Heart left ventricle (tissue), 16 donors: Measurements from ENCODE around the gene CCL17. TPM values are rescaled to one million over a fixed set of nuclear protein-coding genes. Genes with fewer than 3 reads are reported as not detected.

Experiments used
- ATAC-seq, 4 donors: fragments of 200-7000 bp; cut with Tn5 transposase; one replicate each; pipeline ENCODE4 v1.9.1; 2020 to 2022; ENCODE audit warnings: moderate library complexity in 4 of 4, mild to moderate bottlenecking in 3 of 4, moderate number of reproducible peaks in 1 of 4
- DNase-seq, 5 donors: peaks; one replicate each; pipeline ENCODE4 v3.0.0-alpha.2; 2020
- H3K27ac ChIP-seq, 12 donors: fragments of 200-600 bp; sonication (generic) in 4 of 12; one replicate each; pipeline versions ENCODE4 v1.5.0 to v1.8.0; 2016 to 2022; ENCODE audit warnings: mild to moderate bottlenecking in 2 of 12
- H3K27me3 ChIP-seq, 9 donors: fragments of 200-600 bp; sonication (generic) in 2 of 9; one replicate each; pipeline versions ENCODE4 v1.5.1 to v1.8.0; 2016 to 2022; ENCODE audit warnings: mild to moderate bottlenecking in 3 of 9
- H3K36me3 ChIP-seq, 9 donors: fragments of 200-600 bp; sonication (generic) in 2 of 9; one replicate each; pipeline versions ENCODE4 v1.5.0 to v1.8.0; 2018 to 2022; ENCODE audit warnings: mild to moderate bottlenecking in 2 of 9
- H3K4me1 ChIP-seq, 12 donors: fragments of 200-600 bp; sonication (generic) in 4 of 12; one replicate each; pipeline versions ENCODE4 v1.5.0 to v1.8.0; 2016 to 2022; ENCODE audit warnings: mild to moderate bottlenecking in 3 of 12
- H3K4me3 ChIP-seq, 12 donors: fragments of 200-600 bp; sonication (generic) in 4 of 12; one replicate each; pipeline versions ENCODE4 v1.5.0 to v1.8.0; 2017 to 2022; ENCODE audit warnings: mild to moderate bottlenecking in 9 of 12, moderate library complexity in 4 of 12
- H3K9me3 ChIP-seq, 12 donors: fragments of 200-600 bp; sonication (generic) in 4 of 12; one replicate each; pipeline versions ENCODE4 v1.5.0 to v1.8.0; 2016 to 2022; ENCODE audit warnings: mild to moderate bottlenecking in 1 of 12
- POLR2A ChIP-seq, 2 donors: fragments of 450-650 bp; IDR thresholded peaks; one replicate each; pipeline ENCODE4 v1.6.1; 2017; ENCODE audit warnings: antibody characterized with exemption in 2 of 2, mild to moderate bottlenecking in 2 of 2, moderate library complexity in 2 of 2
- WGBS, 4 donors: extraction: QIAGEN DNeasy Blood & Tissue Kit in 2 of 4; methylation state at CpG; one replicate each; pipeline versions ENCODE4 v1.1.5 to v1.1.7; 2013 to 2018; 5-methylcytosine and 5-hydroxymethylcytosine counted together
- intact Hi-C, 10 donors: fragments of 100-400 bp; cut with DNase I; formaldehyde crosslinking; loops; one replicate each; pipeline versions ENCODE4 v1.11.1 to v1.14.2; 2022
- polyA plus RNA-seq, 2 donors: library from polyadenylated mRNA; stranded (reverse); fragments of 200-250 nt; gene quantifications; one replicate each; pipeline ENCODE4 v1.2.3, GENCODE V29; 2013
- total RNA-seq, 9 donors: library from RNA; depleted of rRNA in 2 of 9; stranded (reverse); fragments of >200 nt in 2 of 9; fragmentation: NEBNext Ultra II Directional in 3 of 9; extraction: Animal tissue kit (Norgen Biotek cat#: 25700) in 3 of 9; gene quantifications; one replicate each; pipeline versions ENCODE4 v1.1.0 to v1.2.4, GENCODE V29; 2016 to 2023
- TF ChIP-seq, protein P1 (sequence below), 12 donors: fragments of 200-600 bp; sonication (generic) in 4 of 12; IDR thresholded peaks; one replicate each; pipeline versions ENCODE4 v1.5.0 to v1.8.0; 2018 to 2022; ENCODE audit warnings: antibody characterized with exemption in 12 of 12, mild to moderate bottlenecking in 5 of 12
- donor health status: ischemic (EF 13 %, LVEDD 7.1; RV severe dilation, severe dysfunction).
- donor health status: healthy with polysubstance abuse.
- donor health status: DM: no; HTN: yes; CAD: no.
- donor health status: DM: no; HTN: no; CAD: no.
- donor health status: ischemic (EF 25% LVEDD 6.9; RV normal size, moderate dysfunction).
- donor health status: ischemic (EF 25% LVEDD 5.7; RV mildly dilated, moderate dysfunction).
- donor health status: healthy.
- donor health status: DM: yes; HTN: yes; CAD: no.
- donor health status: ischemic (EF 35%, LVEDD 5.7; RV mildly dilated, moderate dysfunction).
- donor health status: nonischemic (EF 11% LVEDD 7.7; RV severe dilation, severe dysfunction).
- donor health status: DM: yes; HTN: yes; CAD: no.
- donor health status: PGD.
- donor health status: ischemic (EF 29% LVEDD 5.4; RV normal size, mild dysfunction).
- donor health status: nonischemic (EF 23%, LVEDD 6.1; RV moderate dilation, normal function).

CCL17 gene
- total and polyA plus RNA-seq, 11 donors = 0.26 to 4.0 (median 1.0) TPM; not detected in 8

GRCh38 chr16:57364143-57364542 is 40.4 kb upstream of the CCL17 start:
- Histone ChIP-seq H3K9me3 (no peaks in the 10 kb centered on the region), H3K27me3 (no peaks in the 10 kb centered on the region), H3K27ac (no peak overlapping the region), H3K4me3 (no peak overlapping the region), H3K4me1 (peaks cover 0 to 22% (median 10%) of the 10 kb centered on the region in 12 donors), H3K36me3 (no peaks in the 10 kb centered on the region)
- intact Hi-C loops = no loop called here
- WGBS, 4 donors = 94 to 98% (median 98%) methylated on average over 3 of the region's 3 CpGs
- ATAC-seq = no peak
- no peak for DNase-seq
- TF ChIP-seq POLR2A (IDR thresholded peaks at IDR 0.05) = no peak
- TF ChIP-seq, protein P1, sequence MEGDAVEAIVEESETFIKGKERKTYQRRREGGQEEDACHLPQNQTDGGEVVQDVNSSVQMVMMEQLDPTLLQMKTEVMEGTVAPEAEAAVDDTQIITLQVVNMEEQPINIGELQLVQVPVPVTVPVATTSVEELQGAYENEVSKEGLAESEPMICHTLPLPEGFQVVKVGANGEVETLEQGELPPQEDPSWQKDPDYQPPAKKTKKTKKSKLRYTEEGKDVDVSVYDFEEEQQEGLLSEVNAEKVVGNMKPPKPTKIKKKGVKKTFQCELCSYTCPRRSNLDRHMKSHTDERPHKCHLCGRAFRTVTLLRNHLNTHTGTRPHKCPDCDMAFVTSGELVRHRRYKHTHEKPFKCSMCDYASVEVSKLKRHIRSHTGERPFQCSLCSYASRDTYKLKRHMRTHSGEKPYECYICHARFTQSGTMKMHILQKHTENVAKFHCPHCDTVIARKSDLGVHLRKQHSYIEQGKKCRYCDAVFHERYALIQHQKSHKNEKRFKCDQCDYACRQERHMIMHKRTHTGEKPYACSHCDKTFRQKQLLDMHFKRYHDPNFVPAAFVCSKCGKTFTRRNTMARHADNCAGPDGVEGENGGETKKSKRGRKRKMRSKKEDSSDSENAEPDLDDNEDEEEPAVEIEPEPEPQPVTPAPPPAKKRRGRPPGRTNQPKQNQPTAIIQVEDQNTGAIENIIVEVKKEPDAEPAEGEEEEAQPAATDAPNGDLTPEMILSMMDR (IDR thresholded peaks at IDR 0.05) = no peak

DNA sequence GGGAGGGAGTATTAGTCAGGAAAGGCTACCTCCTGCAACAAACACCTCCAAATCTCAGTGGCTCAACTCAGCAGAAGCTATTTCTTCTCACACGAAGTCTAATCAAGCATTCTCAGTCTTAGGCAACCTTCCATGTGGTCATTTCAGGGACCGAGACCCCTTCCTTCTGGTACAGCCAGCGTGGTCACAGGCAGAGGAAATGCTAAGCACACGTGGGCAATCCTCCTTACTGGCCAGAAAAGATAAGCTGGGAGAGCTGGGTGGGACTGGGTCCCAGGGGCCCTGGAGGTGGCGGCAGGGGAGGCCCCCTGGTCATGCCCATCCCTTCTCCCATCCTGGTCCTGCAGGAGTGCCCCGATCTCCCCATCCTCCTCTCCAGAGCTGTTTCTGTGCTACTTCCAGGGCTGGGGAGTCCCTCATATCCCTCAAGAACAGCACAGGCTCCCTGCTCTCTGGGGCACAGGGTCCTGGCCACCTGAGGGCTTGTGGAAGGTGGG is 38.0 kb upstream of the CCL17 start:
- TF ChIP-seq, protein P1 (IDR thresholded peaks at IDR 0.05) = no peak
- TF ChIP-seq POLR2A (IDR thresholded peaks at IDR 0.05) = no peak
- no peaks in the 10 kb centered on the region for H3K36me3 ChIP-seq
- ATAC-seq (peak; percentile 5 to 52 (median 36)), DNase-seq (no peak)
- H3K27ac ChIP-seq = peak overlapping the region in 9 of 12 donors; percentile 1 to 63 (median 47)
- intact Hi-C loops = loop anchor here in 2 of 10 donors (5.0 kb wide), 1 partner anchor 49 kb away; no protein-coding TSS in a partner anchor
- no peak overlapping the region for H3K4me3 ChIP-seq
- peaks cover 0 to 24% (median 12%) of the 10 kb centered on the region in 12 donors for H3K4me1 ChIP-seq
- WGBS, 4 donors = 20 to 63% (median 36%) methylated on average over 3 to 6 of the region's 6 CpGs
- no peaks in the 10 kb centered on the region for H3K27me3 ChIP-seq
- no peaks in the 10 kb centered on the region for H3K9me3 ChIP-seq

DNA sequence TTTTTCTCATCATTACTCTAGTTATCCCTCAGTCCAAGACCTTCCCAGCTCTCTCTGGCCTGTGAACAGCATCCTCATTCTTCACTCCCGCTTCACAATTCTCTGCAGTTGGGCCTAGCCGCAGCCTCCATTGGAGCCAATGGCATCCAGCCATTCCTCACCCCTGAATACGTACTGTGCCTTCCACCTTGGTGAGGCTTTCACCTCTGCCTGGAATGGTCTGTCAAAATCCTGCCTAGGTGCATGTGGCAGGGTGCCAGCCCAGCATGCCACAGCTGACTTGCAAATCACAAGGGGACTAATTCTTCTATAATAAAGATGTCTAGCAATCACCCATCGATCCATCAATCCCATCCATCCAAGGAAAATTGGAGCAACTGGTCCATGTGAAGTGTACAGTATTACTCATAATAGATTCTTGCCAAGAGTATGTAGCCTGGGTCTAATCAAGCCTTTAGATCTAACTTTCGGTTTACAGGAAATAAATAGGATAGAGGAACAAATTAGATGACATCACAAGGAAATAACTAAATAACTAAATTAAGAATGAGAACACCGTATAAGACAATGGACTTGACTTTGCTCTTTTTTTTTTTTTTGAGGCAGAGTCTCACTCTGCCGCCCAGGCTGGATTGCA is 37.3 kb upstream of the CCL17 start:
- Histone ChIP-seq H3K36me3 (no peaks in the 10 kb centered on the region), H3K27me3 (no peaks in the 10 kb centered on the region), H3K4me3 (no peak overlapping the region), H3K27ac (peak overlapping the region in 10 of 12 donors; percentile 23 to 74 (median 57)), H3K9me3 (no peaks in the 10 kb centered on the region), H3K4me1 (peaks cover 0 to 31% (median 18%) of the 10 kb centered on the region in 12 donors)
- ATAC-seq (peak in 2 of 4 donors; percentile 28 to 74), DNase-seq (no peak)
- intact Hi-C loops = loop anchor here in 2 of 10 donors (5.0 kb wide), 1 partner anchor 50 kb away; no protein-coding TSS in a partner anchor
- WGBS, 4 donors = 63 to 73% (median 69%) methylated on average over 7 of the region's 7 CpGs
- TF ChIP-seq, protein P1 (IDR thresholded peaks at IDR 0.05) = no peak
- no peak for TF ChIP-seq POLR2A (IDR thresholded peaks at IDR 0.05)
